T-helper 1 cell (primary cell): ENCODE data around the gene PTPRE.
A peak's percentile ranks its signal among the peaks of the same experiment; 100 is the strongest.

Source experiments
- DNase-seq, 5 donors: peaks; one replicate each; pipeline ENCODE4 v3.0.0-alpha.2; 2012 to 2020

PTPRE gene

GRCh38 chr10:128047991-128048818 lies 141.3 kb downstream of the PTPRE start:
- peak in 1 of 5 donors; percentile 70 for DNase-seq

- DNase-seq, result no peak
Measured at GRCh38 chr10:128048819-128049210, 141.9 kb downstream of the PTPRE start.

- no peak for DNase-seq
Measured at GRCh38 chr10:128049226-128050120, 142.6 kb downstream of the PTPRE start.

GRCh38 chr10:128050121-128050516 lies 143.2 kb downstream of the PTPRE start:
- no peak for DNase-seq

- DNase-seq, result no peak
Measured at GRCh38 chr10:128050936-128051335, 144.0 kb downstream of the PTPRE start.

GRCh38 chr10:128051548-128051947 lies 144.6 kb downstream of the PTPRE start:
- no peak for DNase-seq

- DNase-seq, result no peak
Measured at GRCh38 chr10:128052696-128053095, 145.8 kb downstream of the PTPRE start.

GRCh38 chr10:128053356-128053755 lies 146.5 kb downstream of the PTPRE start:
- DNase-seq, result no peak

- DNase-seq, result no peak
Measured at GRCh38 chr10:128054163-128054970, 147.5 kb downstream of the PTPRE start.

- DNase-seq, result no peak
Measured at GRCh38 chr10:128055061-128055868, 148.4 kb downstream of the PTPRE start.

- no peak for DNase-seq
Measured at GRCh38 chr10:128056303-128057050, 149.6 kb downstream of the PTPRE start.

GRCh38 chr10:128058106-128058749 lies 151.3 kb downstream of the PTPRE start:
- no peak for DNase-seq

GRCh38 chr10:128058750-128059134 lies 151.8 kb downstream of the PTPRE start:
- DNase-seq, result no peak

- no peak for DNase-seq
Measured at GRCh38 chr10:128059266-128059981, 152.5 kb downstream of the PTPRE start.

GRCh38 chr10:128059982-128060293 lies 153.0 kb downstream of the PTPRE start:
- no peak for DNase-seq

- no peak for DNase-seq
Measured at GRCh38 chr10:128060341-128061250, 153.7 kb downstream of the PTPRE start.

- DNase-seq, result no peak
Measured at GRCh38 chr10:128061306-128062300, 154.7 kb downstream of the PTPRE start.
